Keratinocyte (primary cell): ENCODE measurements around the gene WDR3. TPM values are rescaled to one million over a fixed set of nuclear protein-coding genes. Genes with fewer than 3 reads are reported as not detected.

Source experiments
- DNase-seq: peaks from one replicate; pipeline ENCODE4 v3.0.0-alpha.2; 2011; ENCODE audit warnings: low read depth, missing footprints, low spot score
- FAIRE-seq: peaks from 2 replicates; lab custom pipeline; 2011; peaks lifted over from hg19 to GRCh38; lab: Jason Lieb, UNC
- H2AFZ ChIP-seq: 2 replicates; pipeline ENCODE4 v1.6.0; 2012; ENCODE audit warnings: low read length, control low read depth, inconsistent platforms; ENCODE audit not compliant: control insufficient read depth
- H3K27ac ChIP-seq: 2 replicates; pipeline ENCODE4 v1.5.1; 2011; ENCODE audit warnings: low read length; ENCODE audit not compliant: control insufficient read depth, insufficient read depth
- H3K27me3 ChIP-seq: 3 replicates; pipeline ENCODE4 v1.6.0; 2011; ENCODE audit warnings: low read length; ENCODE audit not compliant: control insufficient read depth, insufficient read depth; ENCODE audit errors: extremely low read depth
- H3K36me3 ChIP-seq, 2 experiments: 2 replicates in 1 of 2; 3 replicates in 1 of 2; pipeline ENCODE4 v1.5.1; 2011; ENCODE audit warnings: low read length in 2 of 2, mild to moderate bottlenecking in 1 of 2; ENCODE audit not compliant: control insufficient read depth in 2 of 2, insufficient read depth in 2 of 2; ENCODE audit errors: extremely low read depth in 1 of 2
- H3K4me1 ChIP-seq: 3 replicates; pipeline ENCODE4 v1.5.1; 2011; ENCODE audit warnings: low read length; ENCODE audit not compliant: control insufficient read depth, insufficient read depth; ENCODE audit errors: extremely low read depth
- H3K4me2 ChIP-seq: 3 replicates; pipeline ENCODE4 v1.6.0; 2011; ENCODE audit warnings: low read depth, low read length; ENCODE audit not compliant: control insufficient read depth, insufficient read depth; ENCODE audit errors: extremely low read depth
- H3K4me3 ChIP-seq, 3 experiments: fragments of 200-600 bp in 1 of 3; sonication (generic) in 1 of 3; 2 replicates in 2 of 3; 3 replicates in 1 of 3; pipeline ENCODE4 v1.5.1; 2011 to 2016; ENCODE audit warnings: low read length in 3 of 3, mild to moderate bottlenecking in 3 of 3, control low read depth in 2 of 3, inconsistent platforms in 1 of 3, low read depth in 1 of 3, mixed read lengths in 1 of 3, mixed run types in 1 of 3, moderate library complexity in 1 of 3; ENCODE audit not compliant: control insufficient read depth in 2 of 3, insufficient read depth in 2 of 3; ENCODE audit errors: extremely low read depth in 1 of 3
- H3K79me2 ChIP-seq: 2 replicates; pipeline ENCODE4 v1.6.0; 2012; ENCODE audit warnings: low read length; ENCODE audit not compliant: control insufficient read depth, insufficient read depth
- H3K9ac ChIP-seq: 3 replicates; pipeline ENCODE4 v1.6.0; 2011; ENCODE audit warnings: low read length; ENCODE audit not compliant: control insufficient read depth, insufficient read depth; ENCODE audit errors: extremely low read depth
- H3K9me1 ChIP-seq: 3 replicates; pipeline ENCODE4 v1.6.0; 2011; ENCODE audit warnings: low read length; ENCODE audit not compliant: control insufficient read depth, insufficient read depth; ENCODE audit errors: extremely low read depth
- H3K9me3 ChIP-seq: 2 replicates; pipeline ENCODE4 v1.5.1; 2012; ENCODE audit warnings: low read depth, low read length; ENCODE audit not compliant: control insufficient read depth
- H4K20me1 ChIP-seq: 3 replicates; pipeline ENCODE4 v1.6.0; 2011; ENCODE audit warnings: low read length; ENCODE audit not compliant: control insufficient read depth, insufficient read depth; ENCODE audit errors: extremely low read depth
- CTCF ChIP-seq, 3 experiments: IDR thresholded peaks in 1 of 3; conservative IDR thresholded peaks in 1 of 3; optimal IDR thresholded peaks in 1 of 3; 2 replicates in 2 of 3; 3 replicates in 1 of 3; pipeline versions ENCODE3 to v1.5.1; 2011; ENCODE audit warnings: low read length in 3 of 3, mild to moderate bottlenecking in 3 of 3, moderate library complexity in 2 of 3, control low read depth in 1 of 3, inconsistent platforms in 1 of 3; ENCODE audit not compliant: insufficient read depth in 2 of 3; ENCODE audit errors: extremely low read depth in 1 of 3
- EZH2 ChIP-seq: IDR thresholded peaks from one replicate; pipeline ENCODE4 v1.6.1; 2012; ENCODE audit warnings: inconsistent platforms, mild to moderate bottlenecking, low read length, moderate library complexity
- dilution Hi-C: fragments of 300-500 bp; cut with MboI; formaldehyde crosslinking; loops from one replicate; pipeline ENCODE4 v1.7.0; 2020; ENCODE audit warnings: low sequenced_read_pairs; ENCODE audit not compliant: extremely low pct_ligation_motif_present
- polyA plus RNA-seq, 5 experiments: library from polyadenylated mRNA; depleted of rRNA in 3 of 5; stranded (reverse) in 3 of 5; stranded (forward) in 1 of 5; unstranded in 1 of 5; fragments of >200 nt; gene quantifications; 1 replicate in 1 of 5; 2 replicates in 3 of 5; 3 replicates in 1 of 5; pipeline versions ENCODE4 v1.2.1 to v1.2.3, GENCODE V29; 2011 to 2012; ENCODE audit warnings: missing spikeins in 2 of 5, low read depth in 1 of 5, low replicate concordance in 1 of 5

WDR3 gene
- polyA plus RNA-seq, 1 donor (not counting 4 experiments of a cell fraction or from before 2014, with no cell fraction given): 47.8 TPM

- H3K9me1 ChIP-seq: no peaks in the 10 kb centered on the region
- H3K27ac ChIP-seq: no peak overlapping the region
- H3K9me3 ChIP-seq: no peaks in the 10 kb centered on the region
- no peak overlapping the region for H2AFZ ChIP-seq
- TF ChIP-seq EZH2 (no peak), CTCF (optimal IDR thresholded peaks at IDR 0.05 in 1 of 3, IDR thresholded peaks at IDR 0.05 in 1 of 3, conservative IDR thresholded peaks at IDR 0.05 in 1 of 3; ENCODE audit: extremely low read depth in 1 of 3, insufficient read depth in 2 of 3, low read length in 3 of 3) (no peak)
- no peak overlapping the region for H3K4me2 ChIP-seq
- no peaks in the 10 kb centered on the region for H3K79me2 ChIP-seq
- no peaks in the 10 kb centered on the region for H4K20me1 ChIP-seq
- DNase-seq (no peak), FAIRE-seq (no peak)
- H3K9ac ChIP-seq: no peak overlapping the region
- H3K4me1 ChIP-seq: no peaks in the 10 kb centered on the region
- peaks cover 15 to 30% of the 10 kb centered on the region in 2 experiments for H3K36me3 ChIP-seq
- no peaks in the 10 kb centered on the region for H3K27me3 ChIP-seq
- dilution Hi-C loops: no loop called here
- no peak overlapping the region for H3K4me3 ChIP-seq
Measured at GRCh38 chr1:117952386-117952785, 22.8 kb downstream of the WDR3 start.

DNA sequence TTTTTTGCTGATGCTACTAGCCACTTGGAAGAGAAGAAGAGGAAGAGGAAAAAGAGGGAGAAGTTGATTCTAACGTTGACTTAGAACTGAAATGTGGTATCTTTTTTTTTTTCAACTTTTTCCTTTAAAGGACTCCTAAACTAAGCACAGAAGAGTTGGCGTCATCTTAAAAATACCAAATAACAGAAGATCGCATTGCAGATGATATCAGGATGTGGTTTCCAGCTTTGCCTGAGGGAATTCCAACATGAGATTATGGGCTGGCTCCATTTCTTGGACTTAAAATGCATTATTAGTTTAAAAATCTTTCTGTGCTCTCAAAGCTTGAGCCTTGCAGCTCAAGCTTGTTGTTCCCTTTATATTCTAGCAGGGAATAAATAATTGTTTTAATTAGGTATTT lies 29.8 kb downstream of the WDR3 start:
- no peak for FAIRE-seq

More for the DNA sequence above, 29.8 kb downstream of the WDR3 start:
- Histone ChIP-seq H4K20me1 (no peaks in the 10 kb centered on the region), H3K4me3 (no peak overlapping the region), H2AFZ (no peak overlapping the region), H3K27ac (no peak overlapping the region), H3K27me3 (no peaks in the 10 kb centered on the region), H3K36me3 (peaks cover 11 to 13% of the 10 kb centered on the region in 2 experiments), H3K4me2 (no peak overlapping the region), H3K4me1 (no peaks in the 10 kb centered on the region), H3K9me1 (no peaks in the 10 kb centered on the region), H3K9me3 (no peaks in the 10 kb centered on the region), H3K9ac (no peak overlapping the region), H3K79me2 (no peaks in the 10 kb centered on the region)
- dilution Hi-C loops: no loop called here
- no peak for TF ChIP-seq CTCF (optimal IDR thresholded peaks at IDR 0.05 in 1 of 3, IDR thresholded peaks at IDR 0.05 in 1 of 3, conservative IDR thresholded peaks at IDR 0.05 in 1 of 3; ENCODE audit: extremely low read depth in 1 of 3, insufficient read depth in 2 of 3, low read length in 3 of 3)
- TF ChIP-seq EZH2: no peak
- no peak for DNase-seq
